ENCODE data around the gene ENOSF1. TPM values are rescaled to one million over a fixed set of nuclear protein-coding genes. Genes with fewer than 3 reads are reported as not detected.

The ENOSF1 gene
- total and polyA plus RNA-seq, 8 donors = 24.0 to 114 (median 70.5) TPM

- Histone ChIP-seq H3K27ac (no peak overlapping the region), H3K36me3 (peaks cover 10 to 86% (median 84%) of the 10 kb centered on the region in 4 donors), H3K4me1 (peaks cover 2 to 10% (median 8%) of the 10 kb centered on the region in 4 donors), H3K27me3 (no peaks in the 10 kb centered on the region), H3K9me3 (no peaks in the 10 kb centered on the region), H3K4me3 (no peak overlapping the region)
- TF ChIP-seq POLR2A (IDR thresholded peaks at IDR 0.05) (no peak), CTCF (IDR thresholded peaks at IDR 0.05) (no peak), POLR2AphosphoS5 (IDR thresholded peaks at IDR 0.05) (no peak), EP300 (IDR thresholded peaks at IDR 0.05) (no peak)
- DNase-seq = no peak
- intact Hi-C loops (cut with DNase I; ENCODE audit: low total_unique reads) = no loop called here
- WGBS, 5 donors = 90 to 97% (median 94%) methylated on average over 4 of the region's 4 CpGs
These were observed 32.9 kb downstream of the ENOSF1 start for GRCh38 chr18:679516-679915.

- Histone ChIP-seq H3K9me3 (no peaks in the 10 kb centered on the region), H3K27ac (no peak overlapping the region), H3K36me3 (peaks cover 10 to 94% (median 89%) of the 10 kb centered on the region in 4 donors), H3K4me3 (no peak overlapping the region), H3K4me1 (peaks cover 0 to 9% (median 7%) of the 10 kb centered on the region in 4 donors), H3K27me3 (no peaks in the 10 kb centered on the region)
- 88 to 93% (median 90%) methylated on average over 13 to 15 of the region's 15 CpGs for WGBS, 5 donors
- no peak for TF ChIP-seq POLR2A (IDR thresholded peaks at IDR 0.05)
- no peak for TF ChIP-seq CTCF (IDR thresholded peaks at IDR 0.05)
- TF ChIP-seq POLR2AphosphoS5 (IDR thresholded peaks at IDR 0.05) = no peak
- no peak for TF ChIP-seq EP300 (IDR thresholded peaks at IDR 0.05)
- no peak for DNase-seq
- intact Hi-C loops (cut with DNase I; ENCODE audit: low total_unique reads) = no loop called here
These were observed 33.8 kb downstream of the ENOSF1 start for GRCh38 chr18:678482-679182.

DNA sequence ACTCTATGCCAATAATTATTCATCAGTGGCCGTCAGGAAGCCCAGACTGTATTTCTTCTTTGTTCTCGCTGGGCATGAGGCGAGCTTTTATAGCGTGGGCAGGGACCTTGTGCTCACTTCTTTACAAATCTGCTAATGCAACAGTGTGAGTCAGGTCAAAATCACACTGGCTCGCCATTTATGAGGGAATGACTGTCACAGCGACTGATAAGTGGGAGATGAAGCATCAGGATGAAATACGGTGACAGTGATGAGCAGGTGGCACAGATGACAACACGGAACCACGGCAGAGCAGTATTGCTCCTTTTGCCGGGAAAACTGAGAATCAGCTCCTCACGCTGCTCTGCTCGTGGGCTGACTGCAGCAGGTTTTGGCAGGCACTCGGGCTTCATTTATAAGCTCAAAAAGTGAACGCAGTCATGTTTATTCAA is 34.5 kb downstream of the ENOSF1 start:
- Histone ChIP-seq H3K9me3 (no peaks in the 10 kb centered on the region), H3K4me1 (peaks cover 0 to 3% (median under 1%) of the 10 kb centered on the region in 4 donors), H3K36me3 (peaks cover 10 to 94% (median 89%) of the 10 kb centered on the region in 4 donors), H3K4me3 (no peak overlapping the region), H3K27ac (no peak overlapping the region), H3K27me3 (no peaks in the 10 kb centered on the region)
- TF ChIP-seq EP300 (IDR thresholded peaks at IDR 0.05) (no peak), POLR2AphosphoS5 (IDR thresholded peaks at IDR 0.05) (no peak), POLR2A (IDR thresholded peaks at IDR 0.05) (no peak), CTCF (IDR thresholded peaks at IDR 0.05) (no peak)
- 76 to 89% (median 87%) methylated on average over 14 of the region's 14 CpGs for WGBS, 5 donors
- no peak for DNase-seq
- intact Hi-C loops (cut with DNase I; ENCODE audit: low total_unique reads) = no loop called here

DNA sequence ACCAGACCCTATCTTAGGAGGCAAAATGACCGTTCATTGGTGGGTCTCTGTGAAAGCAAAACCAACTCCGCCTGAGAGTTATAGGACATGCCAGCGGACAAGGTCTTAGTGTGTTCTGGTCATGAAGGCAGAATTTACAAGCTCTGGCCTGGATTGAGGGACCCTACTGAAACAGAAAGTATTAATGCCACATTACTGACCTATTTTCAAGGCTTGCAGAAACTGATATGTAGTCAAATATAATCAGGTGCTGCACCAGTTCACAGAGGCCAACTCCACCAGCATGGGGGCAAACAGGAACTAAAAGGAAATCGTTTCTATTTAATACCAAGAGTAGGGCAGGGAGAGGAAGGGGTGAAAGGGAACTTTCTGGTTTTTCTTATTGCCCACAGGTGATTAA is 35.3 kb downstream of the ENOSF1 start:
- TF ChIP-seq EP300 (IDR thresholded peaks at IDR 0.05) = no peak
- TF ChIP-seq CTCF (IDR thresholded peaks at IDR 0.05) = no peak
- no peak for TF ChIP-seq POLR2A (IDR thresholded peaks at IDR 0.05)
- no peak for TF ChIP-seq POLR2AphosphoS5 (IDR thresholded peaks at IDR 0.05)
- intact Hi-C loops (cut with DNase I; ENCODE audit: low total_unique reads) = no loop called here
- no peak for DNase-seq
- no peaks in the 10 kb centered on the region for H3K4me1 ChIP-seq
- H3K27me3 ChIP-seq = no peaks in the 10 kb centered on the region
- 24 to 79% (median 47%) methylated on average over 4 of the region's 4 CpGs for WGBS, 5 donors
- H3K4me3 ChIP-seq = no peak overlapping the region
- no peaks in the 10 kb centered on the region for H3K9me3 ChIP-seq
- H3K36me3 ChIP-seq = peaks cover 15 to 95% (median 90%) of the 10 kb centered on the region in 4 donors
- H3K27ac ChIP-seq = no peak overlapping the region

All from stomach (tissue), 9 donors.